GM23248 (cell line): ENCODE results near the gene SYNRG. TPM values are rescaled to one million over a fixed set of nuclear protein-coding genes. Genes with fewer than 3 reads are reported as not detected.
A peak's percentile ranks its signal among the peaks of the same experiment; 100 is the strongest.

ENCODE experiments used
- DNase-seq: peaks from one replicate; pipeline ENCODE4 v3.0.0-alpha.2; 2015
- H2AFZ ChIP-seq: fragments of 200-600 bp; sonication (generic); 2 replicates; pipeline ENCODE4 v1.6.1; 2016; ENCODE audit warnings: antibody characterized with exemption
- H3F3A ChIP-seq: fragments of 200-600 bp; sonication (generic); 2 replicates; pipeline ENCODE4 v1.6.1; 2016; ENCODE audit warnings: mild to moderate bottlenecking, antibody characterized with exemption, mixed run types; ENCODE audit not compliant: insufficient read depth
- H3K27ac ChIP-seq: fragments of 200-600 bp; sonication (generic); 2 replicates; pipeline ENCODE4 v1.5.1; 2016; ENCODE audit warnings: mild to moderate bottlenecking
- H3K27me3 ChIP-seq: fragments of 200-600 bp; sonication (generic); replicated peaks from 2 replicates; pipeline ENCODE4 v1.6.1; 2016; ENCODE audit warnings: mild to moderate bottlenecking; ENCODE audit not compliant: insufficient read depth
- H3K36me3 ChIP-seq: fragments of 200-600 bp; sonication (generic); 2 replicates; pipeline ENCODE4 v1.6.1; 2016; ENCODE audit warnings: low read depth, mild to moderate bottlenecking
- H3K4me1 ChIP-seq: fragments of 200-600 bp; sonication (generic); 2 replicates; pipeline ENCODE4 v1.6.1; 2016; ENCODE audit warnings: mild to moderate bottlenecking; ENCODE audit not compliant: insufficient read depth
- H3K4me2 ChIP-seq: fragments of 200-600 bp; sonication (generic); one replicate; pipeline ENCODE4 v1.6.1; 2016; ENCODE audit warnings: mild to moderate bottlenecking; ENCODE audit not compliant: unreplicated experiment
- H3K4me3 ChIP-seq: fragments of 200-600 bp; sonication (generic); 2 replicates; pipeline ENCODE4 v1.5.1; 2016; ENCODE audit warnings: mild to moderate bottlenecking
- H3K79me2 ChIP-seq: fragments of 200-600 bp; sonication (generic); 2 replicates; pipeline ENCODE4 v1.6.1; 2016; ENCODE audit warnings: mild to moderate bottlenecking; ENCODE audit not compliant: insufficient read depth
- H3K9ac ChIP-seq: fragments of 200-600 bp; sonication (generic); 2 replicates; pipeline ENCODE4 v1.6.1; 2016; ENCODE audit warnings: mild to moderate bottlenecking
- H3K9me2 ChIP-seq: fragments of 200-600 bp; sonication (generic); 2 replicates; pipeline ENCODE4 v1.6.1; 2016; ENCODE audit warnings: mixed run types, mild to moderate bottlenecking, moderate library complexity; ENCODE audit not compliant: insufficient read depth
- H3K9me3 ChIP-seq: fragments of 200-600 bp; sonication (generic); one replicate; pipeline ENCODE4 v1.6.1; 2017; ENCODE audit warnings: low read depth
- H4K20me1 ChIP-seq: fragments of 200-600 bp; sonication (generic); 2 replicates; pipeline ENCODE4 v1.6.0; 2016; ENCODE audit not compliant: insufficient read depth
- EZH2 ChIP-seq: fragments of 200-600 bp; sonication (generic); IDR thresholded peaks from 2 replicates; pipeline ENCODE4 v1.6.1; 2018; ENCODE audit warnings: antibody characterized with exemption, mild to moderate bottlenecking; ENCODE audit not compliant: insufficient read depth, poor library complexity, severe bottlenecking
- EZH2phosphoT487 ChIP-seq: fragments of 200-600 bp; sonication (generic); IDR thresholded peaks from 2 replicates; pipeline ENCODE4 v1.6.1; 2018; ENCODE audit warnings: antibody characterized with exemption, moderate library complexity, mild to moderate bottlenecking, low read depth; ENCODE audit not compliant: insufficient read depth
- WGBS, 2 experiments: methylation state at CpG; one replicate each; pipeline ENCODE4 v1.1.6; 2015 to 2017; ENCODE audit warnings: low lambda C conversion rate in 2 of 2, low coverage in 1 of 2; ENCODE audit errors: missing lambda C conversion rate in 2 of 2; 5-methylcytosine and 5-hydroxymethylcytosine counted together
- in situ Hi-C: fragments of 300-500 bp; cut with MboI; formaldehyde crosslinking; loops from 2 replicates; pipeline ENCODE4 v1.15.0; 2020
- polyA plus RNA-seq: library from polyadenylated mRNA; unstranded; fragments of >200 nt; fragmentation: Nextera tagmentation; extraction: Ambion mirVana; gene quantifications from 2 replicates; pipeline ENCODE4 v1.2.1, GENCODE V29; 2016
- total RNA-seq: library from RNA; depleted of rRNA; stranded (reverse); fragments of >200 nt; shearing (Covaris generic); gene quantifications from 2 replicates; pipeline ENCODE4 v1.2.3, GENCODE V29; 2014

Gene SYNRG
- total and polyA plus RNA-seq, 2 experiments from 2014 or later, result 5.6 to 13.1 TPM

DNA sequence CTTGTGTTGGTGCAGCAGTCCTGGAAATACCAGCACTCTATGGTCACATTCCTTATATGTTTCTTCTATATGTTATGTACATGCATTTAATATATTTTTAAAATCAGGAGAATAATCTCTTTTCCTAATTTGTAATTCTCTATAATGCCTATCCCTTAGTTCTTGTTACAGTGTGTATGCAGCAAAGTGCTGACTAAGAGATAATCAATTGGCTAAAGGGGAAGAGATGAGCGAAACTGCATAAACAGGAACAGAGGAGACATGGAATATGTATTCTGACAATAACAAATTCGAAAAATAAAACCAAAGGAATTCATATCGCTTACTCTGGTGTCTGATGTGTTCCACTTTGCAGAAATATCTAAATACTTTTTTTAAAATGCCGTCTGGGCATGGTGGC, 41.7 kb downstream of the SYNRG start:
- in situ Hi-C loops, result no loop called here
- TF ChIP-seq EZH2phosphoT487, result no peak
- TF ChIP-seq EZH2, result no peak
- 96 to 99% methylated on average over 4 of the region's 4 CpGs for WGBS, 2 experiments
- Histone ChIP-seq H3K9me2 (no peaks in the 10 kb centered on the region), H3K27ac (no peak overlapping the region), H3K9me3 (no peaks in the 10 kb centered on the region), H3K4me2 (no peak overlapping the region), H2AFZ (no peak overlapping the region), H4K20me1 (no peaks in the 10 kb centered on the region), H3F3A (no peaks in the 10 kb centered on the region), H3K4me3 (no peak overlapping the region), H3K79me2 (no peaks in the 10 kb centered on the region), H3K27me3 (no peaks in the 10 kb centered on the region), H3K36me3 (peaks cover 30% of the 10 kb centered on the region), H3K4me1 (no peaks in the 10 kb centered on the region), H3K9ac (no peak overlapping the region)
- DNase-seq, result no peak

GRCh38 chr17:37567137-37567536, 42.1 kb downstream of the SYNRG start:
- Histone ChIP-seq H2AFZ (no peak overlapping the region), H3K9me2 (no peaks in the 10 kb centered on the region), H3K4me3 (no peak overlapping the region), H3K4me2 (no peak overlapping the region), H3F3A (no peaks in the 10 kb centered on the region), H4K20me1 (no peaks in the 10 kb centered on the region), H3K4me1 (no peaks in the 10 kb centered on the region), H3K9me3 (no peaks in the 10 kb centered on the region), H3K79me2 (no peaks in the 10 kb centered on the region), H3K9ac (no peak overlapping the region), H3K27ac (no peak overlapping the region), H3K36me3 (peaks cover 34% of the 10 kb centered on the region), H3K27me3 (no peaks in the 10 kb centered on the region)
- WGBS, 2 experiments, result 50 to 51% methylated on average over 2 of the region's 2 CpGs
- in situ Hi-C loops, result no loop called here
- no peak for TF ChIP-seq EZH2phosphoT487
- TF ChIP-seq EZH2, result no peak
- peak; percentile 26 for DNase-seq

- peak; percentile 17 for DNase-seq
- no peak for TF ChIP-seq EZH2phosphoT487
- no peak for TF ChIP-seq EZH2
- WGBS, 2 experiments, result 97 to 100% methylated on average over 3 of the region's 3 CpGs
- H3K9me2 ChIP-seq, result no peaks in the 10 kb centered on the region
- H4K20me1 ChIP-seq, result no peaks in the 10 kb centered on the region
- peaks cover 46% of the 10 kb centered on the region for H3K36me3 ChIP-seq
- no peaks in the 10 kb centered on the region for H3K9me3 ChIP-seq
- no peak overlapping the region for H3K27ac ChIP-seq
- no peaks in the 10 kb centered on the region for H3K79me2 ChIP-seq
- no peaks in the 10 kb centered on the region for H3F3A ChIP-seq
- H3K4me1 ChIP-seq, result no peaks in the 10 kb centered on the region
- no peak overlapping the region for H2AFZ ChIP-seq
- no peak overlapping the region for H3K4me3 ChIP-seq
- in situ Hi-C loops, result no loop called here
- no peak overlapping the region for H3K4me2 ChIP-seq
- no peaks in the 10 kb centered on the region for H3K27me3 ChIP-seq
- H3K9ac ChIP-seq, result no peak overlapping the region
These were observed 45.0 kb downstream of the SYNRG start for GRCh38 chr17:37564252-37564651.

DNA sequence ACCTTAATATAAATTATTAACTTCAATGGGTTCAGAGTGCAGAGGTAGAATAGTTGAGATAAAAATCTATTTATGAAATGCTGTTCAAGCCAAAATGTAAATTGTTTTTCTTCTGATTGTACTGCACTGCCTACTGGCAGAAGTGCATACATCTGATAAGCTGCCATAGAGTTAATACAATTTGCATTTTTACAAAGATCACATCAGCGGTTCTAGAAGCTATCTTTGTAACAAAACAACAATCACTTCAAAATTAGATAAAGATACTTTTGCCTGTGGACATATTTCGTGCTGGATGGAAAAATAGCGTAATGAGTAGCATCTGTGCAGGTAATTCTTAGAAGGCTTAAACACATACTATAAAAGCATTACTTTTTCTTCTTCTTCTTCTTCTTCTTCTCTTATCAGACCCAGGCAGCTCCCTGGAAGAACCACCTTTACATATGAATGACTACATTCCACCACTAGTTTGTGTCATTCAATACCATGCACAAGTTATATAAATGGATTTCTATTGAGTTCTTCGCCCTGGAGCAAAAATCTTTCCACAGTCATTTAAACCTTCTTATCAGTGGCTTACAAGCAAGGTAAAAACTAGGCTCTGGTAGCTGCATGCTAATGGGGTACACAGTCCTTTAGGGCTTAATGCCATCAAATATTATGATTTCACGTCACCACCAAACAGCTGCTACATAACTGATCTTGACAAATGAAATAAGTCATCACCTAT, 47.0 kb downstream of the SYNRG start:
- Histone ChIP-seq H3K36me3 (peaks cover 47% of the 10 kb centered on the region), H3K27ac (no peak overlapping the region), H3K9ac (no peak overlapping the region), H2AFZ (no peak overlapping the region), H3K9me2 (no peaks in the 10 kb centered on the region), H3K4me2 (no peak overlapping the region), H3F3A (no peaks in the 10 kb centered on the region), H3K9me3 (no peaks in the 10 kb centered on the region), H3K27me3 (no peaks in the 10 kb centered on the region), H3K4me1 (no peaks in the 10 kb centered on the region), H3K79me2 (no peaks in the 10 kb centered on the region), H4K20me1 (no peaks in the 10 kb centered on the region), H3K4me3 (no peak overlapping the region)
- no peak for TF ChIP-seq EZH2phosphoT487
- TF ChIP-seq EZH2, result no peak
- DNase-seq, result no peak
- 89 to 92% methylated on average over 5 of the region's 5 CpGs for WGBS, 2 experiments
- in situ Hi-C loops, result no loop called here

DNA sequence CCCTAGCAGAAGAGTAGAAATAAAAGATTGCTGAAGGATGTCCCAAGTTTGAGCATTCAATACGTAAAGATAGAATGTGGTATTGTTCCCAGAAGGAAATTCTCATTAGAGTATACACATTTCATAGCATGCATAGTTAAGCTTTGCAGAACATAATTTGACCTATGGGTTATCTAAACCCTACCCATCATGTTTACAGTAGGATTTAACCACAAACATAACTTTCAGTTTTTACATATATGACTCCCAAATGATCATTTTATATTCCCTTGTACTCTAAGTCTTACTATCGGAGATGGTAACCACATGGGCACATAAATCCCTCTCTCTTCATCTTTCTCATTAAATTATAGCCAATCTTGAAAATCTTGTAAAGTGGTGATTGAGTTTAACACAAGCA, 50.9 kb downstream of the SYNRG start:
- no peaks in the 10 kb centered on the region for H3K9me2 ChIP-seq
- no peaks in the 10 kb centered on the region for H3K4me1 ChIP-seq
- no peaks in the 10 kb centered on the region for H3K79me2 ChIP-seq
- DNase-seq, result no peak
- no peaks in the 10 kb centered on the region for H4K20me1 ChIP-seq
- H3K9ac ChIP-seq, result no peak overlapping the region
- 83 to 86% methylated on average over 2 of the region's 2 CpGs for WGBS, 2 experiments
- H3K27me3 ChIP-seq, result no peaks in the 10 kb centered on the region
- no peaks in the 10 kb centered on the region for H3F3A ChIP-seq
- no peak overlapping the region for H3K4me3 ChIP-seq
- H3K36me3 ChIP-seq, result peaks cover 48% of the 10 kb centered on the region
- no peak overlapping the region for H3K4me2 ChIP-seq
- H3K27ac ChIP-seq, result no peak overlapping the region
- no peaks in the 10 kb centered on the region for H3K9me3 ChIP-seq
- in situ Hi-C loops, result no loop called here
- TF ChIP-seq EZH2phosphoT487, result no peak
- TF ChIP-seq EZH2, result no peak
- no peak overlapping the region for H2AFZ ChIP-seq
